WTC11 (cell line): ENCODE measurements around the gene CRIP1. TPM values are rescaled to one million over a fixed set of nuclear protein-coding genes. Genes with fewer than 3 reads are reported as not detected.

Source experiments
- ATAC-seq: fragments of 200-7000 bp; cut with Tn5 transposase; 2 replicates; pipeline ENCODE4 v1.10.0; 2021; ENCODE audit warnings: mild to moderate bottlenecking, moderate library complexity
- CTCF ChIA-PET: fragments of 300-600 bp; sonication (Branson Sonifier 250); formaldehyde crosslinking; loops from one replicate; lab custom pipeline; 2021; ENCODE audit warnings: antibody characterized with exemption; lab: Charles Lee
- POLR2A ChIA-PET: fragments of 350-600 bp; sonication (Branson Sonifier 250); formaldehyde crosslinking; loops from one replicate; lab custom pipeline; 2021; ENCODE audit warnings: antibody characterized with exemption; lab: Charles Lee
- DNase-seq: peaks from one replicate; pipeline ENCODE4 v3.0.0; 2021; ENCODE audit warnings: low spot score
- H3K27ac Mint-ChIP-seq: 2 replicates; pipeline ENCODE4 v1.8.0; 2021; ENCODE audit warnings: mixed read lengths
- H3K27me3 Mint-ChIP-seq: 2 replicates; pipeline ENCODE4 v1.8.0; 2021; ENCODE audit warnings: low read depth, mild to moderate bottlenecking, moderate library complexity, mixed read lengths
- H3K36me3 Mint-ChIP-seq: 2 replicates; pipeline ENCODE4 v1.8.0; 2021; ENCODE audit warnings: mixed read lengths
- H3K4me1 Mint-ChIP-seq: 2 replicates; pipeline ENCODE4 v1.8.0; 2022; ENCODE audit warnings: mixed read lengths
- H3K4me3 Mint-ChIP-seq: 2 replicates; pipeline ENCODE4 v1.8.0; 2021; ENCODE audit warnings: mild to moderate bottlenecking, moderate library complexity, mixed read lengths
- H3K9me3 Mint-ChIP-seq: 2 replicates; pipeline ENCODE4 v1.8.0; 2021; ENCODE audit warnings: mixed read lengths
- GABPB1 ChIP-seq: sonication (generic); formaldehyde crosslinking; IDR thresholded peaks from 2 replicates; pipeline ENCODE4 v1.8.1; 2023; ENCODE audit warnings: mild to moderate bottlenecking, missing genetic modification reagents
- GRHL2 ChIP-seq: fragments of 250-450 bp; sonication (Bioruptor Pico); IDR thresholded peaks from 2 replicates; pipeline ENCODE4 v1.8.0; 2022; ENCODE audit warnings: mild to moderate bottlenecking, moderate library complexity; ENCODE audit not compliant: insufficient replicate concordance, severe bottlenecking
- IRF2 ChIP-seq: sonication (generic); formaldehyde crosslinking; IDR thresholded peaks from 2 replicates; pipeline ENCODE4 v1.8.0; 2022; ENCODE audit warnings: low read depth, missing genetic modification reagents, borderline replicate concordance
- JUN ChIP-seq: sonication (generic); formaldehyde crosslinking; IDR thresholded peaks from 2 replicates; pipeline ENCODE4 v1.8.0; 2023; ENCODE audit warnings: mild to moderate bottlenecking, missing genetic modification reagents
- MLX ChIP-seq: sonication (generic); formaldehyde crosslinking; IDR thresholded peaks from 2 replicates; pipeline ENCODE4 v1.8.1; 2023; ENCODE audit warnings: mild to moderate bottlenecking, missing genetic modification reagents, moderate library complexity
- NFE2L1 ChIP-seq: sonication (generic); formaldehyde crosslinking; IDR thresholded peaks from 2 replicates; pipeline ENCODE4 v1.8.1; 2023; ENCODE audit warnings: missing genetic modification reagents
- NR2C2 ChIP-seq: sonication (generic); formaldehyde crosslinking; IDR thresholded peaks from 2 replicates; pipeline ENCODE4 v1.8.0; 2022; ENCODE audit warnings: mild to moderate bottlenecking, missing genetic modification reagents
- SOX15 ChIP-seq: fragments of 250-450 bp; sonication (Bioruptor Pico); IDR thresholded peaks from 2 replicates; pipeline ENCODE4 v1.9.0; 2021; ENCODE audit warnings: mild to moderate bottlenecking
- SP1 ChIP-seq: sonication (generic); formaldehyde crosslinking; conservative IDR thresholded peaks from 2 replicates; pipeline ENCODE4 v1.8.1; 2022; ENCODE audit warnings: missing genetic modification reagents
- TCF7 ChIP-seq: sonication (generic); formaldehyde crosslinking; IDR thresholded peaks from 2 replicates; pipeline ENCODE4 v1.8.0; 2022; ENCODE audit warnings: mild to moderate bottlenecking, low read depth, missing genetic modification reagents, moderate library complexity
- TP53 ChIP-seq: sonication (generic); formaldehyde crosslinking; IDR thresholded peaks from 2 replicates; pipeline ENCODE4 v1.8.1; 2023; ENCODE audit warnings: mild to moderate bottlenecking, missing genetic modification reagents
- total RNA-seq: library from RNA; stranded (reverse); gene quantifications from 3 replicates; pipeline ENCODE4 v1.2.3, GENCODE V29; 2021
- TF ChIP-seq, protein P1 (sequence below): sonication (generic); formaldehyde crosslinking; conservative IDR thresholded peaks from 2 replicates; pipeline ENCODE4 v1.8.1; 2023; ENCODE audit warnings: mild to moderate bottlenecking, low read depth, missing genetic modification reagents, moderate library complexity
- TF ChIP-seq, protein P2 (sequence below): sonication (generic); formaldehyde crosslinking; IDR thresholded peaks from 2 replicates; pipeline ENCODE4 v1.8.1; 2023; ENCODE audit warnings: mild to moderate bottlenecking, moderate library complexity, missing genetic modification reagents
- TF ChIP-seq, protein P3 (sequence below): fragments of 200-600 bp; IDR thresholded peaks from 2 replicates; pipeline ENCODE4 v1.8.0; 2022; ENCODE audit warnings: antibody characterized with exemption
- TF ChIP-seq, protein P4 (sequence below): fragments of 250-450 bp; sonication (Bioruptor Pico); IDR thresholded peaks from 2 replicates; pipeline ENCODE4 v1.9.0; 2021; ENCODE audit warnings: mild to moderate bottlenecking

The CRIP1 gene
- total RNA-seq, 1 experiment from 2014 or later = 9.0 TPM

DNA sequence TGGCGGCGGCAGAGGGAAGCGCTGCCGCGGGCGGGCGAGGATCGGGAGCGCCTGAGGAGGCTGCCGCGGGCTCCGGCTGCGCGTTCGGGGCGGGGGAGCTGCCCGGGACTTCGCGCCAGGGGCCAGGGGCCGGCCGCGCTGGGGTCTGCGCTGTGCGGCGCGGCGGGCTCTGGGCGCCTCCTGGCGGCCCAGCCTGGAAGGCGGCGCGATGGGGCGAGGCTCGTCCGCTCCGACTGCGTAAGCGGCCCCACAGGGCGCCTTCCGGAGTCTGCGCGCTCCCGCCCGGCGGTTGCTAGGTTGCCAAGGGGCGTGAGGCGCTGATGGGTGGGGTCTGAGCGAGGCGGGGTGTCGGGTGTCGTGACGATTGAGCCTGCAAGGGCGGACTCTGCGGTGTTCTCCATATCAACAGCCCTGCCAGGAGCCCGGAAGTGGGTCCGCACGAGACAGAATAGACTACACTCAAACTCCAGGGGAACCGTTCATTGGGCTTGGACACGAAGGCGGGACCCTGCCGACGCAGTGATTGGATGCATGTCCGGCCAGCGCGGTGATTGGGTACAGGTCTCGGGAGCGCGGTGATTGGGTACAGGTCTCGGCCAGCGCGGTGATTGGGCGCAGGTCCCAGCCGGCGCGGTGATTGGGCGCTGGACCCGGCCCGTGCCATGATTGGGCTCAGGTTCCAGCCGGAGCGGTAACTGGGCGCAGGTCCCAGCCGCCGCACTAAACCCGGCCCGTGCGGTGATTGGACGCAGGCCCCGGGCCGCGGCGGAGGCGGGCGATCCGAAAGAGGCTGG, 4.1 kb downstream of the CRIP1 start, which contains the start of gene TEDC1 (continued):
- TF ChIP-seq GRHL2 (no peak), MLX (no peak), SP1 (peak; percentile 79), SOX15 (CRISPR knock-in tag) (no peak), GABPB1 (CRISPR knock-in tag) (peak; percentile 92), TCF7 (CRISPR knock-in tag) (no peak)

- no peaks in the 10 kb centered on the region for H3K9me3 Mint-ChIP-seq
- H3K27me3 Mint-ChIP-seq = peaks cover 31% of the 10 kb centered on the region
- peak; percentile 16 for ATAC-seq
- peak overlapping the region; percentile 71 for H3K4me3 Mint-ChIP-seq
- H3K36me3 Mint-ChIP-seq = no peaks in the 10 kb centered on the region
- H3K4me1 Mint-ChIP-seq = peaks cover 4% of the 10 kb centered on the region
- CTCF ChIA-PET = interaction anchor here (0.7 to 3.4 kb wide), 9 partner anchors 11 to 401 kb away, joined by 3 to 49 read pairs (median 4); partner anchors contain the start of gene TMEM121
- no peak overlapping the region; the same call in 1 of the 2 replicates for H3K27ac Mint-ChIP-seq
- TF ChIP-seq, protein P1, sequence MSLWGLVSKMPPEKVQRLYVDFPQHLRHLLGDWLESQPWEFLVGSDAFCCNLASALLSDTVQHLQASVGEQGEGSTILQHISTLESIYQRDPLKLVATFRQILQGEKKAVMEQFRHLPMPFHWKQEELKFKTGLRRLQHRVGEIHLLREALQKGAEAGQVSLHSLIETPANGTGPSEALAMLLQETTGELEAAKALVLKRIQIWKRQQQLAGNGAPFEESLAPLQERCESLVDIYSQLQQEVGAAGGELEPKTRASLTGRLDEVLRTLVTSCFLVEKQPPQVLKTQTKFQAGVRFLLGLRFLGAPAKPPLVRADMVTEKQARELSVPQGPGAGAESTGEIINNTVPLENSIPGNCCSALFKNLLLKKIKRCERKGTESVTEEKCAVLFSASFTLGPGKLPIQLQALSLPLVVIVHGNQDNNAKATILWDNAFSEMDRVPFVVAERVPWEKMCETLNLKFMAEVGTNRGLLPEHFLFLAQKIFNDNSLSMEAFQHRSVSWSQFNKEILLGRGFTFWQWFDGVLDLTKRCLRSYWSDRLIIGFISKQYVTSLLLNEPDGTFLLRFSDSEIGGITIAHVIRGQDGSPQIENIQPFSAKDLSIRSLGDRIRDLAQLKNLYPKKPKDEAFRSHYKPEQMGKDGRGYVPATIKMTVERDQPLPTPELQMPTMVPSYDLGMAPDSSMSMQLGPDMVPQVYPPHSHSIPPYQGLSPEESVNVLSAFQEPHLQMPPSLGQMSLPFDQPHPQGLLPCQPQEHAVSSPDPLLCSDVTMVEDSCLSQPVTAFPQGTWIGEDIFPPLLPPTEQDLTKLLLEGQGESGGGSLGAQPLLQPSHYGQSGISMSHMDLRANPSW (CRISPR knock-in tag) = no peak
- TF ChIP-seq TP53 (CRISPR knock-in tag) (no peak), SP1 (no peak; the same call in 1 of the 2 replicates), IRF2 (CRISPR knock-in tag) (no peak), JUN (CRISPR knock-in tag) (0 out of 2 replicates have a peak, but pooled peaks have one; percentile 26)
- TF ChIP-seq, all 79 proteins: peak for 1
- DNase-seq = peak; percentile 90
- POLR2A ChIA-PET = interaction anchor here (1.0 kb wide), 1 partner anchor 10 kb away, joined by 3 read pairs; no protein-coding TSS in a partner anchor
Observed at GRCh38 chr14:105491366-105491973, 4.8 kb downstream of the CRIP1 start.

DNA sequence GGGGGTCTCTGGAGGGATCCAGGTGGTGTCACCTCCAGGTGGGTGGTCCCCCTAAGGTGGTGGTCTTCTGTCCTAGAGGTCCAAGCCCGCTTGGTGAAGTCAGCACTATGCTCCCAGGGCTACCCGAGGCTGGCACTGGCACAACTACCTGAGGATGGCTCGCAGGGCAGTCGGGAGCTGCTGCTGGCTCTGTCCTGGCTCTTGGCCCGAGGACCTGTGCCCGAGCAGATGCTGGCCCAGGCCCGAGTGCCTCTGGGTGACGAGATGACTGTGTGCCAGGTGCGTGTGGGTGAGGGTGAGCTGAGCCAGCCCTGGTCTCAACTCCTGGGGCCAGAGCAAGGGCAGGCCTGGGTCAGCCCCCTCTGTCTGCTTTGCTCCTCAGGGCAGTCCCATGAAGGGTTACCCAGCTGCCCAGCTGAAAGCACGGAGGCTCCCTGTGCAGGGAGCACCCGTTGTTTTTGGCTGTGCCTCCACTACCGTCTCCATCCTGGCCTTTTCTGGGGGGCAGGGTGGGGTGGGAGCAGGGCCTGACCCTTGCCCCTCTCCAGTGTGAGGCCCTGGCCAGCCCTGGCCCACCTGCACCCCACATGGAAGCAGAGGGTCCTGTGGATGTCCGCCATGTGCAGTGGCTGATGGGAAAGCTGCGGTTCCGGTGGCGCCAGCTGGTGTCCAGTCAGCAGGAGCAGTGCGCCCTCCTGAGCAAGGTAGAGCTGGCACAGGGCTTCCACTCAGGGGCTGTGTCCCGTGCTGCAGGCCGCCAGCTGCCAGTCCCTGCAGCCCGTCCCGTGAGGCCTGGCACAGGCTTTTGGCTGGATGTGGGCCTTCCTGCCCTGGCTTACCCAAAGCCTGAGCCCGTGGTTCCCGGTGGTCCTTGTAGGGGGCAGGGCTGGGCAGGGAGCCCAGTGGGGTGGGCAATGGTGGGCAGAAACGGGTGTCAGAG, 5.6 kb downstream of the CRIP1 start:
- DNase-seq = no peak
- no peaks in the 10 kb centered on the region for H3K36me3 Mint-ChIP-seq
- no peak for TF ChIP-seq NFE2L1 (CRISPR knock-in tag)
- TF ChIP-seq, protein P2, sequence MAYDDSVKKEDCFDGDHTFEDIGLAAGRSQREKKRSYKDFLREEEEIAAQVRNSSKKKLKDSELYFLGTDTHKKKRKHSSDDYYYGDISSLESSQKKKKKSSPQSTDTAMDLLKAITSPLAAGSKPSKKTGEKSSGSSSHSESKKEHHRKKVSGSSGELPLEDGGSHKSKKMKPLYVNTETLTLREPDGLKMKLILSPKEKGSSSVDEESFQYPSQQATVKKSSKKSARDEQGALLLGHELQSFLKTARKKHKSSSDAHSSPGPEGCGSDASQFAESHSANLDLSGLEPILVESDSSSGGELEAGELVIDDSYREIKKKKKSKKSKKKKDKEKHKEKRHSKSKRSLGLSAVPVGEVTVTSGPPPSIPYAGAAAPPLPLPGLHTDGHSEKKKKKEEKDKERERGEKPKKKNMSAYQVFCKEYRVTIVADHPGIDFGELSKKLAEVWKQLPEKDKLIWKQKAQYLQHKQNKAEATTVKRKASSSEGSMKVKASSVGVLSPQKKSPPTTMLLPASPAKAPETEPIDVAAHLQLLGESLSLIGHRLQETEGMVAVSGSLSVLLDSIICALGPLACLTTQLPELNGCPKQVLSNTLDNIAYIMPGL = 0 out of 2 replicates have a peak, but pooled peaks have one; percentile 27
- TF ChIP-seq, protein P3, sequence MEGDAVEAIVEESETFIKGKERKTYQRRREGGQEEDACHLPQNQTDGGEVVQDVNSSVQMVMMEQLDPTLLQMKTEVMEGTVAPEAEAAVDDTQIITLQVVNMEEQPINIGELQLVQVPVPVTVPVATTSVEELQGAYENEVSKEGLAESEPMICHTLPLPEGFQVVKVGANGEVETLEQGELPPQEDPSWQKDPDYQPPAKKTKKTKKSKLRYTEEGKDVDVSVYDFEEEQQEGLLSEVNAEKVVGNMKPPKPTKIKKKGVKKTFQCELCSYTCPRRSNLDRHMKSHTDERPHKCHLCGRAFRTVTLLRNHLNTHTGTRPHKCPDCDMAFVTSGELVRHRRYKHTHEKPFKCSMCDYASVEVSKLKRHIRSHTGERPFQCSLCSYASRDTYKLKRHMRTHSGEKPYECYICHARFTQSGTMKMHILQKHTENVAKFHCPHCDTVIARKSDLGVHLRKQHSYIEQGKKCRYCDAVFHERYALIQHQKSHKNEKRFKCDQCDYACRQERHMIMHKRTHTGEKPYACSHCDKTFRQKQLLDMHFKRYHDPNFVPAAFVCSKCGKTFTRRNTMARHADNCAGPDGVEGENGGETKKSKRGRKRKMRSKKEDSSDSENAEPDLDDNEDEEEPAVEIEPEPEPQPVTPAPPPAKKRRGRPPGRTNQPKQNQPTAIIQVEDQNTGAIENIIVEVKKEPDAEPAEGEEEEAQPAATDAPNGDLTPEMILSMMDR = no peak
- TF ChIP-seq NR2C2 (CRISPR knock-in tag) = no peak
- TF ChIP-seq, protein P4, sequence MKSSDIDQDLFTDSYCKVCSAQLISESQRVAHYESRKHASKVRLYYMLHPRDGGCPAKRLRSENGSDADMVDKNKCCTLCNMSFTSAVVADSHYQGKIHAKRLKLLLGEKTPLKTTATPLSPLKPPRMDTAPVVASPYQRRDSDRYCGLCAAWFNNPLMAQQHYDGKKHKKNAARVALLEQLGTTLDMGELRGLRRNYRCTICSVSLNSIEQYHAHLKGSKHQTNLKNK = no peak
- TF ChIP-seq, all 79 proteins: peak for 1
- ChIA-PET CTCF (interaction anchor here (0.7 to 3.4 kb wide), 8 partner anchors 12 to 402 kb away, joined by 3 to 49 read pairs (median 4); partner anchors contain the start of gene TMEM121), POLR2A (interaction anchor here (1.0 kb wide), 1 partner anchor 11 kb away, joined by 3 read pairs; no protein-coding TSS in a partner anchor)
- H3K4me1 Mint-ChIP-seq = peaks cover 4% of the 10 kb centered on the region
- H3K27ac Mint-ChIP-seq = no peak overlapping the region
- peaks cover 24% of the 10 kb centered on the region for H3K27me3 Mint-ChIP-seq
- no peaks in the 10 kb centered on the region for H3K9me3 Mint-ChIP-seq
- peak overlapping the region; percentile 71 for H3K4me3 Mint-ChIP-seq
- ATAC-seq = no peak
